ENCODE measurements around the gene ADGRG4.

GRCh38 chrX:136261321-136261720, 39.4 kb upstream of the ADGRG4 start:
- TF ChIP-seq, protein P1, sequence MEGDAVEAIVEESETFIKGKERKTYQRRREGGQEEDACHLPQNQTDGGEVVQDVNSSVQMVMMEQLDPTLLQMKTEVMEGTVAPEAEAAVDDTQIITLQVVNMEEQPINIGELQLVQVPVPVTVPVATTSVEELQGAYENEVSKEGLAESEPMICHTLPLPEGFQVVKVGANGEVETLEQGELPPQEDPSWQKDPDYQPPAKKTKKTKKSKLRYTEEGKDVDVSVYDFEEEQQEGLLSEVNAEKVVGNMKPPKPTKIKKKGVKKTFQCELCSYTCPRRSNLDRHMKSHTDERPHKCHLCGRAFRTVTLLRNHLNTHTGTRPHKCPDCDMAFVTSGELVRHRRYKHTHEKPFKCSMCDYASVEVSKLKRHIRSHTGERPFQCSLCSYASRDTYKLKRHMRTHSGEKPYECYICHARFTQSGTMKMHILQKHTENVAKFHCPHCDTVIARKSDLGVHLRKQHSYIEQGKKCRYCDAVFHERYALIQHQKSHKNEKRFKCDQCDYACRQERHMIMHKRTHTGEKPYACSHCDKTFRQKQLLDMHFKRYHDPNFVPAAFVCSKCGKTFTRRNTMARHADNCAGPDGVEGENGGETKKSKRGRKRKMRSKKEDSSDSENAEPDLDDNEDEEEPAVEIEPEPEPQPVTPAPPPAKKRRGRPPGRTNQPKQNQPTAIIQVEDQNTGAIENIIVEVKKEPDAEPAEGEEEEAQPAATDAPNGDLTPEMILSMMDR (IDR thresholded peaks at IDR 0.05): no peak
- no peak for TF ChIP-seq POLR2A (IDR thresholded peaks at IDR 0.05)
